ENCODE measurements around the gene SLC15A4.

GRCh38 chr12:128792881-128793280 lies 30.9 kb downstream of the SLC15A4 start:
- TF ChIP-seq CTCF (conservative IDR thresholded peaks at IDR 0.05; ENCODE audit: low read length): no peak
- TF ChIP-seq EZH2phosphoT487 (IDR thresholded peaks at IDR 0.05; ENCODE audit: borderline replicate concordance): no peak
